ENCODE measurements around the gene CPED1. TPM values are rescaled to one million over a fixed set of nuclear protein-coding genes. Genes with fewer than 3 reads are reported as not detected.
A peak's percentile ranks its signal among the peaks of the same experiment; 100 is the strongest.
"Not testable (repeated sequence)": the region's sequence is repeated elsewhere in the genome, so short reads cannot be mapped to it uniquely, and the experiment has no call there.

Gene CPED1
- total RNA-seq, 1 experiment from 2014 or later: 1.6 TPM

- no peak for DNase-seq (ENCODE audit: low read depth)
These were observed 81.0 kb downstream of the CPED1 start for GRCh38 chr7:121069346-121070100.

GRCh38 chr7:121071132-121071531 lies 82.6 kb downstream of the CPED1 start:
- no peak for DNase-seq (ENCODE audit: low read depth)

GRCh38 chr7:121071662-121072061 lies 83.2 kb downstream of the CPED1 start:
- no peak for DNase-seq (ENCODE audit: low read depth)

GRCh38 chr7:121072826-121073225 lies 84.3 kb downstream of the CPED1 start:
- DNase-seq (ENCODE audit: low read depth): no peak

- no peak for DNase-seq (ENCODE audit: low read depth)
These were observed 85.1 kb downstream of the CPED1 start for GRCh38 chr7:121073463-121074099.

- DNase-seq (ENCODE audit: low read depth): not testable (repeated sequence)
These were observed 86.9 kb downstream of the CPED1 start for GRCh38 chr7:121075424-121075841.

GRCh38 chr7:121075952-121076349 lies 87.4 kb downstream of the CPED1 start:
- DNase-seq (ENCODE audit: low read depth): no peak

GRCh38 chr7:121076350-121077164 lies 88.0 kb downstream of the CPED1 start:
- peak; percentile 58 for DNase-seq (ENCODE audit: low read depth)

- no peak for DNase-seq (ENCODE audit: low read depth)
These were observed 88.7 kb downstream of the CPED1 start for GRCh38 chr7:121077165-121077630.

GRCh38 chr7:121078701-121079227 lies 90.3 kb downstream of the CPED1 start:
- DNase-seq (ENCODE audit: low read depth): no peak

- no peak for DNase-seq (ENCODE audit: low read depth)
These were observed 91.1 kb downstream of the CPED1 start for GRCh38 chr7:121079425-121080169.

- no peak for DNase-seq (ENCODE audit: low read depth)
These were observed 91.9 kb downstream of the CPED1 start for GRCh38 chr7:121080257-121080912.

GRCh38 chr7:121080913-121081326 lies 92.4 kb downstream of the CPED1 start:
- no peak for DNase-seq (ENCODE audit: low read depth)

GRCh38 chr7:121081327-121081936 lies 92.9 kb downstream of the CPED1 start:
- DNase-seq (ENCODE audit: low read depth): peak; percentile 53

GRCh38 chr7:121082400-121083101 lies 94.0 kb downstream of the CPED1 start:
- DNase-seq (ENCODE audit: low read depth): no peak

- DNase-seq (ENCODE audit: low read depth): peak; percentile 68
These were observed 94.8 kb downstream of the CPED1 start for GRCh38 chr7:121083138-121083789.

GRCh38 chr7:121083790-121084251 lies 95.3 kb downstream of the CPED1 start:
- DNase-seq (ENCODE audit: low read depth): no peak

GRCh38 chr7:121084256-121084655 lies 95.7 kb downstream of the CPED1 start:
- DNase-seq (ENCODE audit: low read depth): no peak

GRCh38 chr7:121084748-121085336 lies 96.3 kb downstream of the CPED1 start:
- DNase-seq (ENCODE audit: low read depth): peak; percentile 70
